Progenitor cell of endocrine pancreas (in vitro differentiated cells): ENCODE data around the gene SPEF2. TPM values are rescaled to one million over a fixed set of nuclear protein-coding genes. Genes with fewer than 3 reads are reported as not detected.

ENCODE experiments used
- DNase-seq: peaks from one replicate; pipeline ENCODE4 v3.0.0; 2021; ENCODE audit warnings: low spot score; ENCODE audit not compliant: unreplicated experiment
- H3K27ac Mint-ChIP-seq: 2 replicates; pipeline ENCODE4 v1.8.0; 2021; ENCODE audit warnings: mild to moderate bottlenecking, moderate library complexity, mixed read lengths
- H3K27me3 Mint-ChIP-seq: 2 replicates; pipeline ENCODE4 v1.8.0; 2021; ENCODE audit warnings: mixed read lengths
- H3K36me3 Mint-ChIP-seq: 2 replicates; pipeline ENCODE4 v1.8.0; 2022; ENCODE audit warnings: mixed read lengths; ENCODE audit not compliant: insufficient read depth
- H3K4me1 Mint-ChIP-seq: 2 replicates; pipeline ENCODE4 v1.8.0; 2021; ENCODE audit warnings: low read depth, mixed read lengths
- H3K4me3 Mint-ChIP-seq: 2 replicates; pipeline ENCODE4 v1.8.0; 2021; ENCODE audit warnings: low read depth, mild to moderate bottlenecking, moderate library complexity, mixed read lengths
- H3K9me3 Mint-ChIP-seq: 2 replicates; pipeline ENCODE4 v1.8.0; 2021; ENCODE audit warnings: low read depth, mixed read lengths
- total RNA-seq: library from RNA; stranded (reverse); gene quantifications from 2 replicates; pipeline ENCODE4 v1.2.1, GENCODE V29; 2021
- TF ChIP-seq, protein P1 (sequence below): fragments of 200-600 bp; sonication (generic); IDR thresholded peaks from one replicate; pipeline ENCODE4 v1.5.0; 2021; ENCODE audit warnings: antibody characterized with exemption, mild to moderate bottlenecking; ENCODE audit not compliant: unreplicated experiment

SPEF2 gene
- total RNA-seq, 1 donor from 2014 or later, result 16.0 TPM

DNA sequence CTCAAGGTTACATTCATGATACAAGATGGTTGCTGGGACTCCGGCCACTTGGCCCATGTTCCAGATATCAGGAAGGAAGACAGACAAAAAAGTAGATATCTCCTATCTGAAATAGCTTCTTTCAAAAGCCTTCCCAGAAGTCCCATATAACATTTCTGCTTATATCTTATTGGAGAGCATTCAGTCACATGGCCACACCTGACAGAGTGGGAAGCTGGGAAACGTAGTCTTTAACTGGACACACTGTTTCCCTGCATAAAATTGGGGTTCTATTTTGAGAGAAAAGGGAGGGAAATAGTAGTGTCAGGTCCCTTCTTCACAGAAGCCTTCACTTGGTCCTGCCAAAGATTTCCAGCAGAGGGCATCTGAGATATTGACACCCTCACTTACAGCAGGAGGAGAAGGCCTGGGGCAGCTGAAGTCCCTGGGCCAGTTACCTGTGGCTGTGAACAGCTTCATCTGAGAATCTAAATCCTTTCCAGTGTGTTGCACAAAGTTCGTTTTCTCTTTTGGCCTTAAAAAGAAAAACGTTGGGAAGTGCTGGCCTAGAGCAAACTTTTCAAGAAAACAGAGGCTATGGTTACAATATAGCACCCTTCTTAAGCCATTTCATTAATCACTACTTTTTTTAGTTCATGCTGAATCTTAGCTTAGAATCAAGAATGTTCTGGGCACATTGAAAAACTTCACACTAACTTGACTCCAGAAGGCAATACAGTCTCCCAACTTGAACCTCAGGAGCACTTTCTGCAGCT, 33.5 kb downstream of the SPEF2 start:
- Mint-ChIP-seq H3K4me1 (peaks cover 16% of the 10 kb centered on the region), H3K4me3 (no peak overlapping the region), H3K27ac (no peak overlapping the region), H3K27me3 (peaks cover 6% of the 10 kb centered on the region), H3K9me3 (peaks cover 2% of the 10 kb centered on the region), H3K36me3 (peaks cover 6% of the 10 kb centered on the region)
- TF ChIP-seq, protein P1, sequence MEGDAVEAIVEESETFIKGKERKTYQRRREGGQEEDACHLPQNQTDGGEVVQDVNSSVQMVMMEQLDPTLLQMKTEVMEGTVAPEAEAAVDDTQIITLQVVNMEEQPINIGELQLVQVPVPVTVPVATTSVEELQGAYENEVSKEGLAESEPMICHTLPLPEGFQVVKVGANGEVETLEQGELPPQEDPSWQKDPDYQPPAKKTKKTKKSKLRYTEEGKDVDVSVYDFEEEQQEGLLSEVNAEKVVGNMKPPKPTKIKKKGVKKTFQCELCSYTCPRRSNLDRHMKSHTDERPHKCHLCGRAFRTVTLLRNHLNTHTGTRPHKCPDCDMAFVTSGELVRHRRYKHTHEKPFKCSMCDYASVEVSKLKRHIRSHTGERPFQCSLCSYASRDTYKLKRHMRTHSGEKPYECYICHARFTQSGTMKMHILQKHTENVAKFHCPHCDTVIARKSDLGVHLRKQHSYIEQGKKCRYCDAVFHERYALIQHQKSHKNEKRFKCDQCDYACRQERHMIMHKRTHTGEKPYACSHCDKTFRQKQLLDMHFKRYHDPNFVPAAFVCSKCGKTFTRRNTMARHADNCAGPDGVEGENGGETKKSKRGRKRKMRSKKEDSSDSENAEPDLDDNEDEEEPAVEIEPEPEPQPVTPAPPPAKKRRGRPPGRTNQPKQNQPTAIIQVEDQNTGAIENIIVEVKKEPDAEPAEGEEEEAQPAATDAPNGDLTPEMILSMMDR, result peak; percentile 58
- no peak for DNase-seq

DNA sequence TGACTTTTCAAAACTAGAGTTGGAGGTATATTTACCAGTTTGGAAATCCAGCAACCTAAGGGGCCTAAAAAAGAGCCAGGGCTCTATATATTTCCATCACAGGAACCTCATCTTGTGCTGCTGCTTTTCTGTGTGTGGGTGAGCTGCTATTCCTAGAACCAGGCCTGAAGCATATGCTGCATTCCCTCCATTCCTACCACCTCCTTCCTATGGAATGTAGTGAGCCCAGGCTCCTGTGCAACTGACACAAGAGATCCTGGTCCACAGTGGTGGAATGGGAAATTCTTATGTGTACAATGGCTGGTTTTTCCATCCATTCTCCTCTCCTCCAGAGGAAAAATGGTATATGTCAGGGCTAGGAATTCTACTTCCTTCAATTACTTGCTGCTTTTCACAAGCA, 39.1 kb downstream of the SPEF2 start:
- Mint-ChIP-seq H3K9me3 (peaks cover 2% of the 10 kb centered on the region), H3K4me1 (peaks cover 21% of the 10 kb centered on the region), H3K36me3 (peaks cover 4% of the 10 kb centered on the region), H3K4me3 (no peak overlapping the region), H3K27me3 (peaks cover 20% of the 10 kb centered on the region), H3K27ac (no peak overlapping the region)
- TF ChIP-seq, protein P1, result no peak
- DNase-seq, result no peak

DNA sequence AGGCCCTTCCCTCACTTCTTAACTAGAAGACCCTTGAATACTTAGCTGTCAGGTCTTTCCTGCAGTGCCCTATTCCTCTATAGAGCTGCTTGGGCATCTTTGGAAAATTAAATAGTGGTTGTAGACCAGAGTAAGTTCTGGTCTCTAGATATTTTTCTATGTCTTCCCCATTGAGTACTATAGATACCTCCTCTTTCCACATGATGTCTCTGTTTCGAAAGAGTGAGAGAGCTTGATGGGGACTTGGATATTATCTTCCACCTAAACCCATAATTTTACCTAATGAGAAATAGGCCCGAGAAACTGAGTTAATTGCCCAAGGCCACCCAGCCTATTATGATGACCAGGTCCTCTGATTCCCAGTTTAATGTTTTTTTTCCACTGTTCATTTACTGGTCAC, 40.2 kb downstream of the SPEF2 start:
- Mint-ChIP-seq H3K27ac (no peak overlapping the region), H3K36me3 (peaks cover 6% of the 10 kb centered on the region), H3K4me1 (peaks cover 21% of the 10 kb centered on the region), H3K27me3 (peaks cover 20% of the 10 kb centered on the region), H3K9me3 (peaks cover 5% of the 10 kb centered on the region), H3K4me3 (no peak overlapping the region)
- DNase-seq, result no peak
- TF ChIP-seq, protein P1, result no peak

DNA sequence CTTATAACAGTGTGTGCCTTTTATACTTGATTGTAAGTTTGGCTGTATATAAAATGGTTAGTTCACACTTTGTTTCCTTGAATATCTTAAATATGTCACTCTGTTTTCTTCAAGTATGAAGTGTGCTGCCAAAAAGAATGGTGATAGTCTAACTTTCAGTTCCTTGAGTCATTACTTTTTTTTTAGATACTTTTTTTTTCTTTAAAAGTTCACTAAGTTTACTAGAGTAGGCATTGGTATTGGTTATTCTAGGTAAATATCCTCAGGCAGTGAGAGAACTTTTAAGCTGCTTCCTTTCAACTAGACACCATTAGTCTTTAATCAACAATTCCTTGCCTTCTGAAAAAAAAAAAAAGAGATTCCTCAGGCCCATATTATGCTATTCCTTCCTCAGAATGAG, 41.9 kb downstream of the SPEF2 start:
- Mint-ChIP-seq H3K4me1 (peaks cover 16% of the 10 kb centered on the region), H3K36me3 (peaks cover 2% of the 10 kb centered on the region), H3K4me3 (no peak overlapping the region), H3K9me3 (peaks cover 3% of the 10 kb centered on the region), H3K27ac (no peak overlapping the region), H3K27me3 (peaks cover 15% of the 10 kb centered on the region)
- DNase-seq, result no peak
- TF ChIP-seq, protein P1, result no peak

DNA sequence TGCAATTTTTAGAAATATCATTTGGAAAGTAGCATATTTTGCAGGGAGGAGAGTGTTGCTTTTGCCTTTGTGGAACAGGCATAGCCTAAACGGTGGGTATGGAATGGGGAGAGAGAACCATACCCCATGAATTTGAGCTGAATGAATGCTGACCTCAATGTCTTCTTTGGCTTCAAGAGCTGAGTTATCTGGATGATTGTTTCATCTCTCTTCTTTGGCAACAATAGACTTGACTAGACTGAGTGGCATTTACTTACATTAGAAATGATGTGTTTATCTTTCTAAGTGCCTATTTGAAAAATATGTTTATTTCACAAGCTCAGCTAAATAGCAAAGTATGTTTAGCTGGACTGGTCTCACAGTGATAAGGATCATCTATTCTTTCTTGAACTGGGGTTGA, 42.8 kb downstream of the SPEF2 start:
- peaks cover 13% of the 10 kb centered on the region for H3K4me1 Mint-ChIP-seq
- DNase-seq, result no peak
- peaks cover 3% of the 10 kb centered on the region for H3K9me3 Mint-ChIP-seq
- peaks cover 15% of the 10 kb centered on the region for H3K27me3 Mint-ChIP-seq
- H3K27ac Mint-ChIP-seq, result no peak overlapping the region
- H3K36me3 Mint-ChIP-seq, result peaks cover 2% of the 10 kb centered on the region
- TF ChIP-seq, protein P1, result no peak
- H3K4me3 Mint-ChIP-seq, result no peak overlapping the region
